ENCODE measurements around the gene BACH2. TPM values are rescaled to one million over a fixed set of nuclear protein-coding genes. Genes with fewer than 3 reads are reported as not detected.
"Not testable (repeated sequence)": the region's sequence is repeated elsewhere in the genome, so short reads cannot be mapped to it uniquely, and the experiment has no call there.

BACH2 gene
- total and polyA plus RNA-seq, 4 donors = 11.0 to 16.7 (median 12.9) TPM

- Histone ChIP-seq H3K4me1 (ENCODE audit: control insufficient read depth, insufficient read depth, low read length) (peaks cover 2% of the 10 kb centered on the region), H3K27ac (ENCODE audit: low read depth, low read length) (no peak overlapping the region), H3K4me3 (ENCODE audit: low read depth, low read length) (no peak overlapping the region), H3K36me3 (ENCODE audit: control insufficient read depth, insufficient read depth, low read length) (no peaks in the 10 kb centered on the region), H3K9me3 (ENCODE audit: control insufficient read depth, insufficient read depth, low read length) (no peaks in the 10 kb centered on the region), H3K27me3 (ENCODE audit: control insufficient read depth, insufficient read depth, low read length) (no peaks in the 10 kb centered on the region)
- WGBS (ENCODE audit: insufficient coverage) = no CpG with 5 or more reads among the region's 2 CpGs
- DNase-seq (ENCODE audit: low read depth in 4 of 6, low spot score in 6 of 6) = no peak
These were observed 231.5 kb downstream of the BACH2 start for GRCh38 chr6:90065173-90065572.

DNA sequence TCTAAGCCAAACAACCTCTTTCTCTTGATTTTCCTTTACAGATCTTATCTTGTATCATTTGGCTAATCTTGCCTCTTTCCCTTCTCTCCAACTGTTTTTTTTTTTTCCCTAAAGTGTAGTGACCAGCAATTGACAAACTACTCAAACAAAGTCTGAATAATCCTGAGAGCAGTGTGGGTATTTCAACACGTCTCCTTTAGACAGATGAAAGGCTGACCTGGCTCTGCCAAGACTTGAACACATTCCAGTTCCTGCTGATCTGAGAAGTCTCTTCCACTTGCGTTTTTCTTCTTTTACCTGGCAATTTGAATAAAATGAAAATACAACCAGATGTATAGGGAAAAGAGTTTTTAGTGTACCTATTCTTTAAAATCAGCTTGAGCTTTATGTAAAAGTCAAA, 234.0 kb downstream of the BACH2 start:
- Histone ChIP-seq H3K4me1 (ENCODE audit: control insufficient read depth, insufficient read depth, low read length) (no peaks in the 10 kb centered on the region), H3K4me3 (ENCODE audit: low read depth, low read length) (no peak overlapping the region), H3K9me3 (ENCODE audit: control insufficient read depth, insufficient read depth, low read length) (no peaks in the 10 kb centered on the region), H3K36me3 (ENCODE audit: control insufficient read depth, insufficient read depth, low read length) (no peaks in the 10 kb centered on the region), H3K27ac (ENCODE audit: low read depth, low read length) (no peak overlapping the region), H3K27me3 (ENCODE audit: control insufficient read depth, insufficient read depth, low read length) (no peaks in the 10 kb centered on the region)
- no peak for DNase-seq (ENCODE audit: low read depth in 4 of 6, low spot score in 6 of 6)
- WGBS (ENCODE audit: insufficient coverage) = no CpG with 5 or more reads among the region's 2 CpGs

- WGBS (ENCODE audit: insufficient coverage) = no CpG with 5 or more reads among the region's 4 CpGs
- no peak for DNase-seq (ENCODE audit: low read depth in 4 of 6, low spot score in 6 of 6)
- no peaks in the 10 kb centered on the region for H3K36me3 ChIP-seq (ENCODE audit: control insufficient read depth, insufficient read depth, low read length)
- H3K9me3 ChIP-seq (ENCODE audit: control insufficient read depth, insufficient read depth, low read length) = no peaks in the 10 kb centered on the region
- no peak overlapping the region for H3K27ac ChIP-seq (ENCODE audit: low read depth, low read length)
- no peaks in the 10 kb centered on the region for H3K27me3 ChIP-seq (ENCODE audit: control insufficient read depth, insufficient read depth, low read length)
- no peaks in the 10 kb centered on the region for H3K4me1 ChIP-seq (ENCODE audit: control insufficient read depth, insufficient read depth, low read length)
- no peak overlapping the region for H3K4me3 ChIP-seq (ENCODE audit: low read depth, low read length)
These were observed 234.6 kb downstream of the BACH2 start for GRCh38 chr6:90062051-90062450.

DNA sequence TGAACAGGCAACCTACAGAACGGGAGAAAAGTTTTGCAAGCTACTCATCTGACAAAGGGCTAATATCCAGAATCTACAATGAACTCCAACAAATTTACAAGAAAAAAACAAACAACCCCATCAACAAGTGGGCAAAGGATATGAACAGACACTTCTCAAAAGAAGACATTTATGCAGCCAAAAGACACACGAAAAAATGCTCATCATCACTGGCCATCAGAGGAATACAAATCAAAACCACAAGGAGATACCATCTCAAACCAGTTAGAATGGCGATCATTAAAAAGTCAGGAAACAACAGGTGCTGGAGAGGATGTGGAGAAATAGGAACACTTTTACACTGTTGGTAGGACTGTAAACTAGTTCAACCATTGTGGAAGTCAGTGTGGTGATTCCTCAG, 237.5 kb downstream of the BACH2 start:
- WGBS (ENCODE audit: insufficient coverage) = no CpG with 5 or more reads among the region's 3 CpGs

GRCh38 chr6:90055924-90056323, 240.7 kb downstream of the BACH2 start:
- not testable (repeated sequence) for H3K4me3 ChIP-seq (ENCODE audit: low read depth, low read length); H3K9me3 ChIP-seq (ENCODE audit: control insufficient read depth, insufficient read depth, low read length); DNase-seq (ENCODE audit: low read depth in 4 of 6, low spot score in 6 of 6); H3K4me1 ChIP-seq (ENCODE audit: control insufficient read depth, insufficient read depth, low read length); H3K27me3 ChIP-seq (ENCODE audit: control insufficient read depth, insufficient read depth, low read length); H3K36me3 ChIP-seq (ENCODE audit: control insufficient read depth, insufficient read depth, low read length); H3K27ac ChIP-seq (ENCODE audit: low read depth, low read length)
- no CpG with 5 or more reads among the region's 1 CpG for WGBS (ENCODE audit: insufficient coverage)

More for the DNA sequence above, 237.5 kb downstream of the BACH2 start:
- not testable (repeated sequence) for DNase-seq (ENCODE audit: low read depth in 4 of 6, low spot score in 6 of 6); H3K4me3 ChIP-seq (ENCODE audit: low read depth, low read length); H3K4me1 ChIP-seq (ENCODE audit: control insufficient read depth, insufficient read depth, low read length); H3K9me3 ChIP-seq (ENCODE audit: control insufficient read depth, insufficient read depth, low read length); H3K36me3 ChIP-seq (ENCODE audit: control insufficient read depth, insufficient read depth, low read length); H3K27me3 ChIP-seq (ENCODE audit: control insufficient read depth, insufficient read depth, low read length); H3K27ac ChIP-seq (ENCODE audit: low read depth, low read length)

DNA sequence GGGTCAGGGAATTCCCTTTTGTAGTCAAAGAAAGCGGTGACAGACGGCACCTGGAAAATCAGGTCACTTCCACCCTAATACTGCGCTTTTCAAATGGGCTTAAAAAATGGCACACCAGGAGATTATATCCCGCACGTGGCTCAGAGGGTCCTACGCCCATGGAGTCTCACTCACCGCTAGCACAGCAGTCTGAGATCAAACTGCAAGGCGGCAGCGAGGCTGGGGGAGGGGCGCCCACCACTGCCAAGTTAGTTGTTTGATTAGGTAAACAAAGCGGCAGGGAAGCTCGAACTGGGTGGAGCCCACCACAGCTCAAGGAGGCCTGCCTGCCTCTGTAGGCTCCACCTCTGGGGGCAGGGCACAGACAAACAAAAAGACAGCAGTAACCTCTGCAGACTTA, 242.4 kb downstream of the BACH2 start:
- DNase-seq (ENCODE audit: low read depth in 4 of 6, low spot score in 6 of 6); H3K27me3 ChIP-seq (ENCODE audit: control insufficient read depth, insufficient read depth, low read length); H3K4me1 ChIP-seq (ENCODE audit: control insufficient read depth, insufficient read depth, low read length); H3K4me3 ChIP-seq (ENCODE audit: low read depth, low read length); H3K9me3 ChIP-seq (ENCODE audit: control insufficient read depth, insufficient read depth, low read length); H3K27ac ChIP-seq (ENCODE audit: low read depth, low read length); H3K36me3 ChIP-seq (ENCODE audit: control insufficient read depth, insufficient read depth, low read length): not testable (repeated sequence)
- WGBS (ENCODE audit: insufficient coverage) = 97% methylated on average over 7 of the region's 12 CpGs

DNA sequence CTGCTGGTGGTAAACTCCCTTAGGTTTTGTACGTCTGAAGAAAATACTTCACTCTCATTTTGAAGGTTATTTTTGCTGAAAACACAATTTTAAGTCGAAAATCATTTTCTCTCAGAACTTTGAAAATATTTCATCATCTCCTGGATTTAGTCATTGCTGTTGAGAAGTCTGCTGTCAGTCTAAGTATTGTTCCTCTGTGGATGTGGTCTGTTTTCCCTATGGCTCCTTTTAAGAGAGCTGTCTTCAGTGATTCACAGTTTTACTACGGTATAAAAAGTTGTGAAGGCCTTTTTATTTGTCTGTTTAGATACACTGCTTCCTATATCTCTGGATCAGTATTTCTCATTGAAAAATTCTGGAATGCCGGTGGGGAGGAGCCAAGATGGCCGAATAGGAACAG, 243.0 kb downstream of the BACH2 start:
- DNase-seq (ENCODE audit: low read depth in 4 of 6, low spot score in 6 of 6) = no peak
- no CpG with 5 or more reads among the region's 5 CpGs for WGBS (ENCODE audit: insufficient coverage)
- Histone ChIP-seq H3K4me3 (ENCODE audit: low read depth, low read length) (no peak overlapping the region), H3K9me3 (ENCODE audit: control insufficient read depth, insufficient read depth, low read length) (no peaks in the 10 kb centered on the region), H3K4me1 (ENCODE audit: control insufficient read depth, insufficient read depth, low read length) (no peaks in the 10 kb centered on the region), H3K27me3 (ENCODE audit: control insufficient read depth, insufficient read depth, low read length) (no peaks in the 10 kb centered on the region), H3K27ac (ENCODE audit: low read depth, low read length) (no peak overlapping the region), H3K36me3 (ENCODE audit: control insufficient read depth, insufficient read depth, low read length) (no peaks in the 10 kb centered on the region)

DNA sequence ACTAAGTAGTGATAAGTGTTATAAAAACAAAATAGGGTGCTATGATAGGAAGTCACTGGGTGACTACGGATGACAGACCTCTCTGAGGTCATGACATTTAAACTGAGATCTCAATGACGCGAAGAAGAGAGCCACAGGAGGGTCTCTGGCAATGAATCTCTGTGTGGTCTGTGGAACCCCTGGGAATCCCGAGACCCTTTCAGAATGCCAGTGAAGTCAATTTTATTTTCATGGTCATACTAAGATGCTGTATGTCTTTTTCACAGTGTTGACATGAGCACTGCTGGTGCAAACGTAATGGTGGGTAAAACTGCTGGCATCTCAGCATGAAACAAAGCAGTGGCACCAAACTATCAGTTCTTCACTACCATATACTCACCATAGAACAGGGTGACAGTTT, 247.3 kb downstream of the BACH2 start:
- no peaks in the 10 kb centered on the region for H3K9me3 ChIP-seq (ENCODE audit: control insufficient read depth, insufficient read depth, low read length)
- DNase-seq (ENCODE audit: low read depth in 4 of 6, low spot score in 6 of 6) = no peak
- no peaks in the 10 kb centered on the region for H3K27me3 ChIP-seq (ENCODE audit: control insufficient read depth, insufficient read depth, low read length)
- H3K27ac ChIP-seq (ENCODE audit: low read depth, low read length) = no peak overlapping the region
- no peak overlapping the region for H3K4me3 ChIP-seq (ENCODE audit: low read depth, low read length)
- 88% methylated on average over 4 of the region's 5 CpGs for WGBS (ENCODE audit: insufficient coverage)
- no peaks in the 10 kb centered on the region for H3K4me1 ChIP-seq (ENCODE audit: control insufficient read depth, insufficient read depth, low read length)
- no peaks in the 10 kb centered on the region for H3K36me3 ChIP-seq (ENCODE audit: control insufficient read depth, insufficient read depth, low read length)

GRCh38 chr6:90048206-90048967, 248.3 kb downstream of the BACH2 start:
- H3K27ac ChIP-seq (ENCODE audit: low read depth, low read length) = no peak overlapping the region
- H3K9me3 ChIP-seq (ENCODE audit: control insufficient read depth, insufficient read depth, low read length) = no peaks in the 10 kb centered on the region
- H3K4me1 ChIP-seq (ENCODE audit: control insufficient read depth, insufficient read depth, low read length) = no peaks in the 10 kb centered on the region
- H3K27me3 ChIP-seq (ENCODE audit: control insufficient read depth, insufficient read depth, low read length) = no peaks in the 10 kb centered on the region
- no peak overlapping the region for H3K4me3 ChIP-seq (ENCODE audit: low read depth, low read length)
- no peaks in the 10 kb centered on the region for H3K36me3 ChIP-seq (ENCODE audit: control insufficient read depth, insufficient read depth, low read length)
- no peak for DNase-seq (ENCODE audit: low read depth in 4 of 6, low spot score in 6 of 6)
- 100% methylated on average over 2 of the region's 2 CpGs for WGBS (ENCODE audit: insufficient coverage)

DNA sequence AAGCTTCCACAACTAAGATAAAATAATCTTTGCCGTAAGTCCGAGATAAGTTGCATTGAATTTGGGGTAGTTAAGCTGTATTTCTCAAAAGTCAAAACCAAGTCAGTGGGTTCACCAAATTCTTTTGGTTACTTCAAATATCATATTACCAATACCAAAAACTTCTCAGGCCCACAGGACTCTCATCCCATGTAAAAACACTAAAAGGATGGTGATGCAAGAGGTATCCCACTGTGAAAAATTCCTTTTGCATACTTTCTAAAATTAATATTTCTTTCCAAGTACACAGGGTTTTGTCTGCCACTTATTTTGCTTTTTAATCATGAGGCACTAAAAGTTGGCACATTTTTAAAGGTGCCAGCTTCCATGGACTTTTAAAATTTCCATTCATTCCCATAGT, 251.1 kb downstream of the BACH2 start:
- no peaks in the 10 kb centered on the region for H3K36me3 ChIP-seq (ENCODE audit: control insufficient read depth, insufficient read depth, low read length)
- H3K4me1 ChIP-seq (ENCODE audit: control insufficient read depth, insufficient read depth, low read length) = no peaks in the 10 kb centered on the region
- no peak overlapping the region for H3K4me3 ChIP-seq (ENCODE audit: low read depth, low read length)
- no CpG with 5 or more reads among the region's 2 CpGs for whole genome bisulfite sequencing (ENCODE audit: insufficient coverage)
- no peak overlapping the region for H3K27ac ChIP-seq (ENCODE audit: low read depth, low read length)
- DNase-seq (ENCODE audit: low read depth in 4 of 6, low spot score in 6 of 6) = no peak
- H3K27me3 ChIP-seq (ENCODE audit: control insufficient read depth, insufficient read depth, low read length) = no peaks in the 10 kb centered on the region
- no peaks in the 10 kb centered on the region for H3K9me3 ChIP-seq (ENCODE audit: control insufficient read depth, insufficient read depth, low read length)

Data from spinal cord (tissue), 10 donors.